Panc1 (cell line): ENCODE results near the gene TOR2A.

Source experiments
- POLR2AphosphoS5 ChIP-seq: IDR thresholded peaks from 2 replicates; pipeline ENCODE4 v1.6.1; 2012; ENCODE audit warnings: mild to moderate bottlenecking, low read depth, low read length, moderate library complexity
- SIN3A ChIP-seq: IDR thresholded peaks from 2 replicates; pipeline ENCODE4 v1.6.1; 2012; ENCODE audit warnings: low read depth, mild to moderate bottlenecking, low read length, moderate library complexity, borderline replicate concordance; ENCODE audit not compliant: insufficient read depth
- TCF7L2 ChIP-seq: IDR thresholded peaks from 2 replicates; pipeline ENCODE4 v1.6.1; 2011; ENCODE audit warnings: mild to moderate bottlenecking, low read depth, low read length, inconsistent platforms
- TF ChIP-seq, protein P1 (sequence below): fragments of 450-650 bp; IDR thresholded peaks from 2 replicates; pipeline ENCODE4 v1.5.1; 2017; ENCODE audit warnings: mild to moderate bottlenecking
- TF ChIP-seq, protein P2 (sequence below), 2 experiments: IDR thresholded peaks; 2 replicates each; pipeline ENCODE4 v1.6.1; 2011 to 2012; ENCODE audit warnings: low read depth in 2 of 2, control low read depth in 1 of 2, low read length in 1 of 2, mild to moderate bottlenecking in 1 of 2, moderate library complexity in 1 of 2; ENCODE audit not compliant: insufficient read depth in 1 of 2

DNA sequence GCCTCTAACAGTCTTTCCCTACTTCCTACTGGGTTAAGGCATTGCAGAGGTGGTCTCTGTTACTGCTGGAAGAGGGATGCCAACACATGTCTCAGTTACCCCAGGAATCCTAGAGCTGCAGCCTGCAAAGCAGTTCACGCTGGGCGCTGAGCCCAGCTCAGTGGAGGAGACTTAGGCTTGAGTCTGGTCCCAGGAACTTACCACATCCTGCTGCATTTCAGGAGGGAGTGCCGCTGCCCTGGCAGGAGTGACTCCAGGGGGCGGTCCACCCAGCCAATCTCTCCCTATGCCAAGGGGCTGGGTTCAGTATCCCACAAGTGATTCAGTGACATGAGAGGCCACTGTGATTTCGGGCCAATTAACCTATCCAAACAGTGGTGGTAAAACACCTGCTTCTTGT, 11.7 kb downstream of the TOR2A start:
- TF ChIP-seq, protein P1, sequence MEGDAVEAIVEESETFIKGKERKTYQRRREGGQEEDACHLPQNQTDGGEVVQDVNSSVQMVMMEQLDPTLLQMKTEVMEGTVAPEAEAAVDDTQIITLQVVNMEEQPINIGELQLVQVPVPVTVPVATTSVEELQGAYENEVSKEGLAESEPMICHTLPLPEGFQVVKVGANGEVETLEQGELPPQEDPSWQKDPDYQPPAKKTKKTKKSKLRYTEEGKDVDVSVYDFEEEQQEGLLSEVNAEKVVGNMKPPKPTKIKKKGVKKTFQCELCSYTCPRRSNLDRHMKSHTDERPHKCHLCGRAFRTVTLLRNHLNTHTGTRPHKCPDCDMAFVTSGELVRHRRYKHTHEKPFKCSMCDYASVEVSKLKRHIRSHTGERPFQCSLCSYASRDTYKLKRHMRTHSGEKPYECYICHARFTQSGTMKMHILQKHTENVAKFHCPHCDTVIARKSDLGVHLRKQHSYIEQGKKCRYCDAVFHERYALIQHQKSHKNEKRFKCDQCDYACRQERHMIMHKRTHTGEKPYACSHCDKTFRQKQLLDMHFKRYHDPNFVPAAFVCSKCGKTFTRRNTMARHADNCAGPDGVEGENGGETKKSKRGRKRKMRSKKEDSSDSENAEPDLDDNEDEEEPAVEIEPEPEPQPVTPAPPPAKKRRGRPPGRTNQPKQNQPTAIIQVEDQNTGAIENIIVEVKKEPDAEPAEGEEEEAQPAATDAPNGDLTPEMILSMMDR: no peak
- no peak for TF ChIP-seq POLR2AphosphoS5
- TF ChIP-seq, protein P2, sequence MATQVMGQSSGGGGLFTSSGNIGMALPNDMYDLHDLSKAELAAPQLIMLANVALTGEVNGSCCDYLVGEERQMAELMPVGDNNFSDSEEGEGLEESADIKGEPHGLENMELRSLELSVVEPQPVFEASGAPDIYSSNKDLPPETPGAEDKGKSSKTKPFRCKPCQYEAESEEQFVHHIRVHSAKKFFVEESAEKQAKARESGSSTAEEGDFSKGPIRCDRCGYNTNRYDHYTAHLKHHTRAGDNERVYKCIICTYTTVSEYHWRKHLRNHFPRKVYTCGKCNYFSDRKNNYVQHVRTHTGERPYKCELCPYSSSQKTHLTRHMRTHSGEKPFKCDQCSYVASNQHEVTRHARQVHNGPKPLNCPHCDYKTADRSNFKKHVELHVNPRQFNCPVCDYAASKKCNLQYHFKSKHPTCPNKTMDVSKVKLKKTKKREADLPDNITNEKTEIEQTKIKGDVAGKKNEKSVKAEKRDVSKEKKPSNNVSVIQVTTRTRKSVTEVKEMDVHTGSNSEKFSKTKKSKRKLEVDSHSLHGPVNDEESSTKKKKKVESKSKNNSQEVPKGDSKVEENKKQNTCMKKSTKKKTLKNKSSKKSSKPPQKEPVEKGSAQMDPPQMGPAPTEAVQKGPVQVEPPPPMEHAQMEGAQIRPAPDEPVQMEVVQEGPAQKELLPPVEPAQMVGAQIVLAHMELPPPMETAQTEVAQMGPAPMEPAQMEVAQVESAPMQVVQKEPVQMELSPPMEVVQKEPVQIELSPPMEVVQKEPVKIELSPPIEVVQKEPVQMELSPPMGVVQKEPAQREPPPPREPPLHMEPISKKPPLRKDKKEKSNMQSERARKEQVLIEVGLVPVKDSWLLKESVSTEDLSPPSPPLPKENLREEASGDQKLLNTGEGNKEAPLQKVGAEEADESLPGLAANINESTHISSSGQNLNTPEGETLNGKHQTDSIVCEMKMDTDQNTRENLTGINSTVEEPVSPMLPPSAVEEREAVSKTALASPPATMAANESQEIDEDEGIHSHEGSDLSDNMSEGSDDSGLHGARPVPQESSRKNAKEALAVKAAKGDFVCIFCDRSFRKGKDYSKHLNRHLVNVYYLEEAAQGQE (IDR thresholded peaks at IDR 0.05; ENCODE audit: insufficient read depth in 1 of 2, low read depth in 2 of 2, low read length in 1 of 2): no peak
- TF ChIP-seq TCF7L2: no peak
- no peak for TF ChIP-seq SIN3A
